Measurements from ENCODE around the gene TEKTIP1. TPM values are rescaled to one million over a fixed set of nuclear protein-coding genes. Genes with fewer than 3 reads are reported as not detected.
A peak's percentile ranks its signal among the peaks of the same experiment; 100 is the strongest.

The TEKTIP1 gene
- total and polyA plus RNA-seq, 9 of the 15 experiments (the other 6 are each of a cell fraction or from before 2014, with no cell fraction given), result 0.66 TPM; not detected in 8

- BruUV-seq (replicated peaks), result no TSS peak
- in situ Hi-C loops (cut with MboI) (no loop called here), intact Hi-C loops (cut with micrococcal nuclease) (no loop called here)
- POLR2A ChIA-PET, result interaction anchor here (0.6 to 1.8 kb wide), 5 partner anchors 8 to 1113 kb away, joined by 3 to 6 read pairs (median 3); no protein-coding TSS in a partner anchor
- no peak overlapping the region for H3K27ac ChIP-seq (ENCODE audit: extremely low read depth, low read depth, low read length)
- peaks cover 0 to 40% of the 10 kb centered on the region in 2 experiments; a peak in 2 of 5 replicates for H3K4me1 ChIP-seq (replicated peaks in 1 of 2; ENCODE audit: control insufficient read depth in 2 of 2, insufficient read depth in 2 of 2, low read length in 2 of 2)
- H3K9me3 ChIP-seq (replicated peaks; ENCODE audit: control insufficient read depth, insufficient read depth, low read depth, low read length), result no peaks in the 10 kb centered on the region
- no peak for FAIRE-seq
- H3K27me3 ChIP-seq (ENCODE audit: control insufficient read depth in 2 of 2, insufficient read depth in 2 of 2, low read length in 2 of 2), result no peaks in the 10 kb centered on the region
- peaks cover 70% of the 10 kb centered on the region; the same call in 1 of the 3 replicates for H3K36me3 ChIP-seq (ENCODE audit: control insufficient read depth, insufficient read depth, low read length)
- DNase-seq (ENCODE audit: extremely low read depth in 1 of 4, low spot score in 3 of 4), result no peak
- peaks cover 7% of the 10 kb centered on the region; the same call in 2 of the 3 replicates for H3K79me2 ChIP-seq (ENCODE audit: control insufficient read depth, insufficient read depth, low read length)
- TF ChIP-seq ZNF41 (CRISPR knock-in tag; conservative IDR thresholded peaks at IDR 0.05) (no peak), POLR2AphosphoS5 (IDR thresholded peaks at IDR 0.05; ENCODE audit: control insufficient read depth, insufficient read depth, low read depth, low read length) (0 out of 2 replicates have a peak, but pooled peaks have one; percentile 22)
- H3K4me2 ChIP-seq (ENCODE audit: insufficient read depth, low read length), result no peak overlapping the region
- WGBS (ENCODE audit: insufficient coverage, low coverage, missing lambda C conversion rate), result 96% methylated on average over 13 of the region's 14 CpGs
- peaks cover 2% of the 10 kb centered on the region for H3K9me1 ChIP-seq (ENCODE audit: control insufficient read depth, insufficient read depth, low read length)
- peaks cover 7% of the 10 kb centered on the region; the same call in 1 of the 2 replicates for H4K20me1 ChIP-seq (replicated peaks; ENCODE audit: control insufficient read depth, insufficient read depth, low read length)
- no peak overlapping the region for H2AFZ ChIP-seq (ENCODE audit: low read depth, low read length)
- CTCF ChIA-PET (ENCODE audit: low intra/inter-chr PET ratio), result no interaction called here
- H3K4me3 ChIP-seq, result no peak overlapping the region
- H3K9ac ChIP-seq (ENCODE audit: insufficient read depth in 1 of 2, low read depth in 2 of 2, low read length in 2 of 2), result no peak overlapping the region; a peak in 1 of 4 replicates
- ATAC-seq, result no peak
Measured at GRCh38 chr19:3528080-3528479, 10.9 kb upstream of the TEKTIP1 start.

DNA sequence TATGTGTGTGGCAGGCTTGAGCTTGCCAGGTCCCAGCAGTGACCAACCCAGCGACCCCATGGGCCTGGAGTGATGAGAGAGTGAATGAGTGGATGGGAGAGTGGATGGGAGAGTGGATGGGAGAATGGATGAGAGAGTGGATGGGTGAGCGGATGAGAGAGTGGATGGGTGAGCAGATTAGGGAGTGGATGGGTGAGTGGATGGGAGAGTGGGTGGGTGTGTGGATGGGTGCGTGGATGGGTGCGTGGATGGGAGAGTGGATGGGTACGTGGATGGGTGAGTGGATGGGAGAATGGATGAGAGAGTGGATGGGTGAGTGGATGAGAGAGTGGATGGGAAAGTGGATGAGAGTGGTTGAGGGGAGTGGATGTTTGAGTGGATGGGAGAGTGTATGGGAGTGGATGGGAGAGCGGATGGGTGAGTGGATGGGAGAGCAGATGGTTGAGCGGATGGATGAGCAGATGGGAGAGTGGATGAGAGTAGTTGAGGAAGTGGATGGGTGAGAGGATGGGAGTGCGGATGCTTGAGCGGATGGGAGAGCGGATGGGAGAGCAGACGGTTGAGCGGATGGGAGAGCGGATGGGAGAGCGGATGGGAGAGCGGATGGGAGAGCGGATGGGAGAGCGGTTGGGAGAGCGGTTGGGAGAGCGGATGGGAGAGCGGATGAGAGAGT is 10.3 kb upstream of the TEKTIP1 start:
- in situ Hi-C loops (cut with MboI) (no loop called here), intact Hi-C loops (cut with micrococcal nuclease) (no loop called here)
- DNase-seq (ENCODE audit: extremely low read depth in 1 of 4, low spot score in 3 of 4), result no peak
- no TSS peak for BruUV-seq (replicated peaks)
- ChIA-PET POLR2A (interaction anchor here (0.6 to 1.8 kb wide), 2 partner anchors 13 to 1113 kb away, joined by 3 to 6 read pairs; no protein-coding TSS in a partner anchor), CTCF (ENCODE audit: low intra/inter-chr PET ratio) (no interaction called here)
- H2AFZ ChIP-seq (ENCODE audit: low read depth, low read length), result no peak overlapping the region
- no peaks in the 10 kb centered on the region for H3K9me3 ChIP-seq (replicated peaks; ENCODE audit: control insufficient read depth, insufficient read depth, low read depth, low read length)
- H3K9me1 ChIP-seq (ENCODE audit: control insufficient read depth, insufficient read depth, low read length), result peaks cover 2% of the 10 kb centered on the region
- no peak overlapping the region for H3K9ac ChIP-seq (ENCODE audit: insufficient read depth in 1 of 2, low read depth in 2 of 2, low read length in 2 of 2)
- peaks cover 2% of the 10 kb centered on the region; the same call in 2 of the 3 replicates for H3K79me2 ChIP-seq (ENCODE audit: control insufficient read depth, insufficient read depth, low read length)
- no peak for ATAC-seq
- 0 out of 2 replicates have a peak, but pooled peaks have one; percentile 33 for TF ChIP-seq POLR2A (conservative IDR thresholded peaks at IDR 0.05)
- no peak for TF ChIP-seq PTBP1 (IDR thresholded peaks at IDR 0.05; ENCODE audit: low read depth, low read length)
- 0 out of 2 replicates have a peak, but pooled peaks have one; percentile 47 for TF ChIP-seq SUPT5H (IDR thresholded peaks at IDR 0.05)
- no peak for TF ChIP-seq NR2F6 (CRISPR knock-in tag; IDR thresholded peaks at IDR 0.05)
- peaks cover 0 to 37% of the 10 kb centered on the region in 2 experiments; a peak in 2 of 5 replicates for H3K4me1 ChIP-seq (replicated peaks in 1 of 2; ENCODE audit: control insufficient read depth in 2 of 2, insufficient read depth in 2 of 2, low read length in 2 of 2)
- no peaks in the 10 kb centered on the region for H3K27me3 ChIP-seq (ENCODE audit: control insufficient read depth in 2 of 2, insufficient read depth in 2 of 2, low read length in 2 of 2)
- H4K20me1 ChIP-seq (replicated peaks; ENCODE audit: control insufficient read depth, insufficient read depth, low read length), result peaks cover 7% of the 10 kb centered on the region; the same call in 1 of the 2 replicates
- H3K4me2 ChIP-seq (ENCODE audit: insufficient read depth, low read length), result no peak overlapping the region
- 83% methylated on average over 6 of the region's 20 CpGs for WGBS (ENCODE audit: insufficient coverage, low coverage, missing lambda C conversion rate)
- FAIRE-seq, result no peak
- no peak overlapping the region for H3K27ac ChIP-seq (ENCODE audit: extremely low read depth, low read depth, low read length)
- H3K4me3 ChIP-seq, result no peak overlapping the region
- H3K36me3 ChIP-seq (ENCODE audit: control insufficient read depth, insufficient read depth, low read length), result peaks cover 70% of the 10 kb centered on the region; the same call in 2 of the 3 replicates

Data from K562 (cell line).